HG03354 (cell line): Measurements from ENCODE around the gene DLG5.

ENCODE experiments used
- ATAC-seq: cut with Tn5 transposase; IDR thresholded peaks from one replicate; pipeline ENCODE4 v1.9.1; 2021; ENCODE audit warnings: mild to moderate bottlenecking; ENCODE audit not compliant: unreplicated experiment, poor library complexity, severe bottlenecking

The DLG5 gene

GRCh38 chr10:77926566-77927401, at the start of gene DLG5:
TSS of gene DLG5 (minus strand) at chr10:77926755. CDS start at chr10:77926520, 235 bp downstream.
- peak; percentile 56 for ATAC-seq

- no peak for ATAC-seq
Measured at GRCh38 chr10:77975086-77975666, 48.6 kb upstream of the DLG5 start.

GRCh38 chr10:77974396-77975074, 48.0 kb upstream of the DLG5 start:
- ATAC-seq = no peak

- no peak for ATAC-seq
Measured at GRCh38 chr10:77973276-77973675, 46.7 kb upstream of the DLG5 start.

GRCh38 chr10:77972148-77972547, 45.6 kb upstream of the DLG5 start:
- ATAC-seq = no peak

- no peak for ATAC-seq
Measured at GRCh38 chr10:77971804-77972144, 45.2 kb upstream of the DLG5 start.

GRCh38 chr10:77970869-77971803, 44.6 kb upstream of the DLG5 start:
- no peak for ATAC-seq

- no peak for ATAC-seq
Measured at GRCh38 chr10:77969114-77969513, 42.6 kb upstream of the DLG5 start.

- ATAC-seq = no peak
Measured at GRCh38 chr10:77967611-77968022, 41.1 kb upstream of the DLG5 start.

- no peak for ATAC-seq
Measured at GRCh38 chr10:77965294-77965693, 38.7 kb upstream of the DLG5 start.

- ATAC-seq = no peak
Measured at GRCh38 chr10:77964811-77965210, 38.3 kb upstream of the DLG5 start.

GRCh38 chr10:77963901-77964300, 37.3 kb upstream of the DLG5 start:
- ATAC-seq = no peak

- ATAC-seq = no peak
Measured at GRCh38 chr10:77962350-77963146, 36.0 kb upstream of the DLG5 start.

GRCh38 chr10:77961668-77962067, 35.1 kb upstream of the DLG5 start:
- no peak for ATAC-seq

- ATAC-seq = no peak
Measured at GRCh38 chr10:77960829-77961329, 34.3 kb upstream of the DLG5 start.

GRCh38 chr10:77959887-77960455, 33.4 kb upstream of the DLG5 start:
- ATAC-seq = no peak

- ATAC-seq = no peak
Measured at GRCh38 chr10:77959384-77959783, 32.8 kb upstream of the DLG5 start.

GRCh38 chr10:77955136-77955535, 28.6 kb upstream of the DLG5 start:
- ATAC-seq = no peak

- ATAC-seq = no peak
Measured at GRCh38 chr10:77949167-77949566, 22.6 kb upstream of the DLG5 start.
